ENCODE measurements around the gene PRKD1. TPM values are rescaled to one million over a fixed set of nuclear protein-coding genes. Genes with fewer than 3 reads are reported as not detected.
"Not testable (repeated sequence)": the region's sequence is repeated elsewhere in the genome, so short reads cannot be mapped to it uniquely, and the experiment has no call there.

PRKD1 gene
- total RNA-seq, 1 donor from 2014 or later: 13.5 TPM

DNA sequence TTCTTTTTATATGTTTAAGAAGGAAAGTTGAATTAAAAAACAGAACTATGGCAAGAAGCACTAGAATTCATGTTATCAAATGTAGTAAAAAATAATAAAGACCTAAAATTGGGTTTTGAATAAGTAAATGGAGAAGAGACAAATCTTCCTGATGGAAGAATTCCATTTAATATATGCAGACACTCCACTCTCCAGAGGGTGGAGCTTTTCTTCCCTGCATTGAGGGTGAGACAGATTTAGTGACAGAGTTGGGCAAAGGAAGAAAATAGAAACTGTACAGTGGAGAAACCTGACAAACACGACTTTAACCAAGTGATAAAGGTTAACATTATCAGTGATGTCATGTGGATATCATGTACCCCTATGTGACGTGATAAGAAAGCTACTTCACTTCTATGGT lies 217.6 kb downstream of the PRKD1 start:
- no peak for DNase-seq (ENCODE audit: low read depth, low spot score)
- Mint-ChIP-seq H3K9me3 (peaks cover 2% of the 10 kb centered on the region), H3K27ac (ENCODE audit: unreplicated experiment) (no peak overlapping the region), H3K4me1 (no peaks in the 10 kb centered on the region), H3K4me3 (no peak overlapping the region), H3K36me3 (ENCODE audit: low read depth) (peaks cover 6% of the 10 kb centered on the region), H3K27me3 (ENCODE audit: low read depth) (no peaks in the 10 kb centered on the region)
- TF ChIP-seq, protein P1, sequence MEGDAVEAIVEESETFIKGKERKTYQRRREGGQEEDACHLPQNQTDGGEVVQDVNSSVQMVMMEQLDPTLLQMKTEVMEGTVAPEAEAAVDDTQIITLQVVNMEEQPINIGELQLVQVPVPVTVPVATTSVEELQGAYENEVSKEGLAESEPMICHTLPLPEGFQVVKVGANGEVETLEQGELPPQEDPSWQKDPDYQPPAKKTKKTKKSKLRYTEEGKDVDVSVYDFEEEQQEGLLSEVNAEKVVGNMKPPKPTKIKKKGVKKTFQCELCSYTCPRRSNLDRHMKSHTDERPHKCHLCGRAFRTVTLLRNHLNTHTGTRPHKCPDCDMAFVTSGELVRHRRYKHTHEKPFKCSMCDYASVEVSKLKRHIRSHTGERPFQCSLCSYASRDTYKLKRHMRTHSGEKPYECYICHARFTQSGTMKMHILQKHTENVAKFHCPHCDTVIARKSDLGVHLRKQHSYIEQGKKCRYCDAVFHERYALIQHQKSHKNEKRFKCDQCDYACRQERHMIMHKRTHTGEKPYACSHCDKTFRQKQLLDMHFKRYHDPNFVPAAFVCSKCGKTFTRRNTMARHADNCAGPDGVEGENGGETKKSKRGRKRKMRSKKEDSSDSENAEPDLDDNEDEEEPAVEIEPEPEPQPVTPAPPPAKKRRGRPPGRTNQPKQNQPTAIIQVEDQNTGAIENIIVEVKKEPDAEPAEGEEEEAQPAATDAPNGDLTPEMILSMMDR (conservative IDR thresholded peaks at IDR 0.05): no peak

DNA sequence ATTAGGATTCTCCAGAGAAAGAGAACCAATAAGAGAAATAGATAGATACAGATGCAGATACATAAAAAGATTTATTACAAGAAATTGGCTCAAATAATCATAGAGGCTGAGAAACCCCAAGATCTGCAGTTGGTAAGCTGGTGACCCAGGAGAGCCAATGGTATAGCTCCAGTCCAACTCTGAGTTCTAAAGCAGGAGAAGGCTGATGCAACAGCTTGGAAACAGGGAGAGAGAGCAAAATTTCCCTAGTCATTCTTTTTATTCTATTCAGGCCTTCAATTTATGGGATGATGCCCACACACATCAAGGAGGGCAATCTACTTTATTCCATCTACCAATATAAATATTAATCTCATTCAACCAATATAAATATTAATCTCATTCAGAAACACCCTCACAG lies 218.2 kb downstream of the PRKD1 start:
- Mint-ChIP-seq H3K4me3 (no peak overlapping the region), H3K36me3 (ENCODE audit: low read depth) (peaks cover 3% of the 10 kb centered on the region), H3K9me3 (no peaks in the 10 kb centered on the region), H3K27ac (ENCODE audit: unreplicated experiment) (no peak overlapping the region), H3K27me3 (ENCODE audit: low read depth) (no peaks in the 10 kb centered on the region), H3K4me1 (no peaks in the 10 kb centered on the region)
- TF ChIP-seq, protein P1 (conservative IDR thresholded peaks at IDR 0.05): no peak
- no peak for DNase-seq (ENCODE audit: low read depth, low spot score)

DNA sequence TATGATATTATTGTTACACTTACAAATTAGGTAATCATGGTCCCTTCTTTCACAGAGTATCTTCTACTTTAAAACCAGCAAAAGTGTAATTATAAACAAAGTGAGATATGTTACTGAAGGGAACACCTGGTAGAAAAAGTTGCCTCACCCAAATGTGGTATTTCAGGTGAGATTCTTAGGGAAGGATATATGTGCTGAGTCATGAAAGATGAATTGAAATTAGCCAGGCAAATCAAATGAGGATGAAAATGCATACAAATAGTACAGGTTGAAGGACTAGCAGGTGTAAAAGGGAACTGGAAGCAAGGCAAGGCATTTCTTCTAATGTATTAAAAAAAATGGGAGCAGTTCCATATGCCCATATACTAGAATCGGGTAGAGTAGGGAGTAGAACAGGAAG lies 220.9 kb downstream of the PRKD1 start:
- H3K27ac Mint-ChIP-seq (ENCODE audit: unreplicated experiment): no peak overlapping the region

DNA sequence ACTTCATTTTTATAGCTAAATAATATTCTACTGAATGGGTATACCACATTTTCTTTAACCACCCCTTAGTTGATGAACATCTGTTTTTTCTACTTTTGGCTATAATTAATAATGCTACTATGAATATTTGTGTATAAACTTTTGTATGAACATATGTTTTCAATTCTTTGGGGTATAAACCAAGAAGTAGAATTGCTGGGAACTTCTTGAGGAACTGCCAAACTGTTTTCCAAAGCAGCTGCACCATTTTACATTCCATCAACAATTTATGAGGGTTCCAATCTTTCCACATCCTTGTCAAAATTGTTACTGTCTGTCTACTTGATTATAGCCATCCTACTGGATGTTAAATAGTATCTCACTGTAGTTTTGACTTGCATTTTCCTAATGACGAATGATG lies 221.8 kb downstream of the PRKD1 start:
- TF ChIP-seq, protein P1 (conservative IDR thresholded peaks at IDR 0.05): no peak
- DNase-seq (ENCODE audit: low read depth, low spot score): no peak
- Mint-ChIP-seq H3K4me3 (no peak overlapping the region), H3K36me3 (ENCODE audit: low read depth) (no peaks in the 10 kb centered on the region), H3K4me1 (no peaks in the 10 kb centered on the region), H3K27ac (ENCODE audit: unreplicated experiment) (no peak overlapping the region), H3K27me3 (ENCODE audit: low read depth) (no peaks in the 10 kb centered on the region), H3K9me3 (no peaks in the 10 kb centered on the region)

More for the DNA sequence above, 220.9 kb downstream of the PRKD1 start:
- Mint-ChIP-seq H3K9me3 (no peaks in the 10 kb centered on the region), H3K36me3 (ENCODE audit: low read depth) (no peaks in the 10 kb centered on the region), H3K4me1 (no peaks in the 10 kb centered on the region), H3K4me3 (no peak overlapping the region), H3K27me3 (ENCODE audit: low read depth) (no peaks in the 10 kb centered on the region)
- TF ChIP-seq, protein P1 (conservative IDR thresholded peaks at IDR 0.05): no peak
- DNase-seq (ENCODE audit: low read depth, low spot score): no peak

DNA sequence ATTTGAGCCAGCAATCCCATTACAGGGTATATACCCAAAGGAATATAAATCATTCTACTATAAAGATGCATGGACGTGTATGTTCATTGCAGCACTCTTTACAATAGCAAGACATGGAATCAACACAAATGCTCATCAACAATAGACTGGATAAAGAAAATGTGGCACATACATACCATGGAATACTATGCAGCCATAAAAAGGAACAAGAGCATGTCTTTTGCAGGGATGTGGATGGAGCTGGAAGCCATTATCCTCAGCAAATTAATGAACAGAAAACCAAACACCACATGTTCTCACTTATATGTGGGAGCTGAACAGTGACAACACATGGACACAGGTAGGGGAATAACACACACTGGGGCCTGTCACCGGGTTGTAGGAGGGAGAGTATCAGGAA lies 238.1 kb downstream of the PRKD1 start:
- not testable (repeated sequence) for H3K4me1 Mint-ChIP-seq; H3K4me3 Mint-ChIP-seq; H3K27ac Mint-ChIP-seq (ENCODE audit: unreplicated experiment); H3K9me3 Mint-ChIP-seq; H3K27me3 Mint-ChIP-seq (ENCODE audit: low read depth); H3K36me3 Mint-ChIP-seq (ENCODE audit: low read depth); DNase-seq (ENCODE audit: low read depth, low spot score)

DNA sequence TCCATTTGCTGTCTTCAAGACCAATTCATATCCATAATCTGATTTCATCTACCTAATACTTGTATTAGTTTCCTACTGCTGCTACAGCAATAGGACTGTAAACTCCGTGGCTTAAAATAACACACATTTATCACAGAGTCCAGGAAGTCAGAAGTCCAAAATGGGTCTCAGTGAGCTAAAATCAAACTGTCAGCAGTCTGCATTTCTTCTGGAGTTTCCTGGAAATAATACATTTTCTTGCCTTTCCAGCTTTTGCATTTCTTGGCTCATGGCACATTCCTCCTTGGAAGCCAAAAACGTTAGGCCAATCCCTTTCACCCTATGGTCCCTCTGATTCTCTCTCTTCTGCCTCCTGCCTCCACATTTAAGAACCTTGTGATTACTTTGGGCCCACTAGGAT lies 239.8 kb downstream of the PRKD1 start:
- H3K9me3 Mint-ChIP-seq: peaks cover 7% of the 10 kb centered on the region
- H3K27me3 Mint-ChIP-seq (ENCODE audit: low read depth): no peaks in the 10 kb centered on the region
- no peak overlapping the region for H3K27ac Mint-ChIP-seq (ENCODE audit: unreplicated experiment)
- peaks cover 3% of the 10 kb centered on the region for H3K36me3 Mint-ChIP-seq (ENCODE audit: low read depth)
- H3K4me1 Mint-ChIP-seq: peaks cover 5% of the 10 kb centered on the region
- TF ChIP-seq, protein P1 (conservative IDR thresholded peaks at IDR 0.05): no peak
- H3K4me3 Mint-ChIP-seq: no peak overlapping the region
- DNase-seq (ENCODE audit: low read depth, low spot score): no peak

Data from neural crest cell (in vitro differentiated cells).